ENCODE measurements around the gene TXLNG. TPM values are rescaled to one million over a fixed set of nuclear protein-coding genes. Genes with fewer than 3 reads are reported as not detected.

Gene TXLNG
- total and polyA plus RNA-seq, 2 of the 4 experiments (the other 2 are of a cell fraction), result 7.0 to 9.7 TPM

DNA sequence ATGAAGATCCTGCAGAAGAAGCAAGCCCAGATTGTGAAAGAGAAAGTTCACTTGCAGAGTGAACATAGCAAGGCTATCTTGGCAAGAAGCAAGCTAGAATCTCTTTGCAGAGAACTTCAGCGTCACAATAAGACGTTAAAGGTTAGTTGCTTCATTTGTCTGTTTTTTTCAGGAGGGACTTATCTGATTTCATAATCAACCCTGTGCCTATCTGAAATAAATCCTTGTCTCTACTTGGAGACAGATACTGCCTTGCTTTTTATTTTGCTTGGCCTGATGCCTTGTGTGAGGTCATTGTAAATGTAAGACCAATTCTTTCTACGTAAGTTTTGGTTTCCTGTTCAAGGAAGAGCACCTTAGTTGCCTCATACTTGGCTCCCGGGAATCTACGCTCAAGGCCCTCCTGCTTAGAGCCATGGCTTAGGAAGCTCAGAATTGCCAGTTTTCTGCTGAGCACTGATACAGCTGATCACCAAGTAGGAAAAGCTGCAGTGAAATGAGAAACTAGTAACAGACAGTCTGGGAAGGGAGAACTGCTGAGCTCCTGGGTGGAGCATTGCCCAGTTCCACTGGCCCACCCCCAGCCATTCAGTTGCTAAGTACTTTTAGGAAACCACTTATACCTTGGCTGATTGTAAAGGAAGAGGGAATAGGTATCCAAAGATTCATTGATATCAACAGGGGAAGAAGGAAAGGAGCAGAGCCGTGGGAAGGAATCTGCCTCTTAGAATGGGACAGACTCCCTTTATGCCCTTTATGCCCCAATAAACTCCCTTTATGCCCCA lies 42.0 kb downstream of the TXLNG start:
- intact Hi-C loops (cut with micrococcal nuclease) (loop anchor here (5.0 kb wide), 3 partner anchors 39 to 759 kb away; no protein-coding TSS in a partner anchor), dilution Hi-C loops (cut with HindIII; ENCODE audit: low sequenced_read_pairs, unreplicated experiment) (no loop called here), in situ Hi-C loops (cut with MboI; ENCODE audit: low sequenced_read_pairs) (loop anchor here (10.0 to 25.0 kb wide), 2 partner anchors 226 to 859 kb away; no protein-coding TSS in a partner anchor)
- peak overlapping the region; percentile 48; the same call in 1 of the 2 replicates for H2AK5ac ChIP-seq (ENCODE audit: low read depth, low read length)
- no peak overlapping the region for H2BK120ac ChIP-seq (ENCODE audit: low read depth, low read length)
- H3K9me3 ChIP-seq (ENCODE audit: control insufficient read depth, insufficient read depth, low read length), result no peaks in the 10 kb centered on the region
- peaks cover 12% of the 10 kb centered on the region for H3K4me1 ChIP-seq (ENCODE audit: control insufficient read depth, insufficient read depth, low read length)
- H3K79me1 ChIP-seq (ENCODE audit: low read depth in 1 of 2, low read length in 2 of 2), result 0 out of 4 replicates have a peak, but pooled peaks cover 0 to 3% of the 10 kb centered on the region in 2 experiments
- peak overlapping the region in 1 of 2 experiments; percentile 11; a peak in 1 of 4 replicates for H4K8ac ChIP-seq (ENCODE audit: low read depth in 2 of 2, low read length in 2 of 2)
- H2AK9ac ChIP-seq (replicated peaks; ENCODE audit: low read depth, low read length, poor library complexity), result peak overlapping the region; percentile 52
- H2AFZ ChIP-seq (replicated peaks; ENCODE audit: low read length, poor library complexity), result peak overlapping the region; percentile 33
- H3K27me3 ChIP-seq (ENCODE audit: control insufficient read depth, insufficient read depth, low read length), result no peaks in the 10 kb centered on the region; the same call in 1 of the 2 replicates
- H2BK20ac ChIP-seq (ENCODE audit: low read depth, low read length), result no peak overlapping the region; the same call in 1 of the 2 replicates
- no peak overlapping the region for H3K56ac ChIP-seq (ENCODE audit: extremely low read depth, insufficient read depth, low read length)
- TF ChIP-seq POLR2A (IDR thresholded peaks at IDR 0.05; ENCODE audit: low read depth, low read length) (no peak), CEBPB (IDR thresholded peaks at IDR 0.05; ENCODE audit: low read depth, low read length) (peak; percentile 84)
- peak overlapping the region; percentile 66; the same call in 1 of the 2 replicates for H3K27ac ChIP-seq (ENCODE audit: insufficient read depth, low read length)
- H3K4ac ChIP-seq (ENCODE audit: low read depth, low read length), result no peak overlapping the region
- H4K20me1 ChIP-seq (ENCODE audit: insufficient read depth, low read length), result no peaks in the 10 kb centered on the region
- 0 out of 2 replicates have a peak overlapping the region, but pooled peaks have one; percentile 15 for H3K14ac ChIP-seq (replicated peaks; ENCODE audit: low read depth, low read length)
- no peaks in the 10 kb centered on the region for H3K9me1 ChIP-seq (ENCODE audit: insufficient read depth, low read length)
- 80% methylated on average over 2 of the region's 6 CpGs; no CpG with 5 or more reads in 1 of the 2 experiments for WGBS, 2 experiments (ENCODE audit: extremely low coverage in 2 of 2, insufficient read length in 1 of 2)
- H3K18ac ChIP-seq (ENCODE audit: low read depth, low read length), result peak overlapping the region; percentile 52
- peak overlapping the region; percentile 38 for H3K4me2 ChIP-seq (ENCODE audit: low read depth, low read length)
- no peak overlapping the region for H2BK15ac ChIP-seq (ENCODE audit: low read depth, low read length)
- H4K91ac ChIP-seq (ENCODE audit: insufficient read depth, low read depth, low read length), result no peak overlapping the region; the same call in 1 of the 2 replicates
- no TSS peak for BruUV-seq (replicated peaks)
- DNase-seq, result peak; percentile 91
- no peak overlapping the region for H3K4me3 ChIP-seq (ENCODE audit: insufficient read depth, low read depth, low read length)
- CTCF ChIA-PET, result interaction anchor here (0.9 to 3.4 kb wide), 3 partner anchors 9 to 218 kb away, joined by 3 to 14 read pairs (median 3); no protein-coding TSS in a partner anchor
- peaks cover 8% of the 10 kb centered on the region for H3K36me3 ChIP-seq (ENCODE audit: control insufficient read depth, insufficient read depth, low read length)
- no peak overlapping the region; the same call in 1 of the 2 replicates for H4K5ac ChIP-seq (ENCODE audit: low read depth, low read length)
- ATAC-seq (ENCODE audit: low read depth), result peak; percentile 38
- H3K23ac ChIP-seq (ENCODE audit: low read depth, low read length), result no peak overlapping the region
- POLR2A ChIA-PET (ENCODE audit: unreplicated experiment), result no interaction called here
- H3K9ac ChIP-seq (ENCODE audit: low read depth, low read length), result no peak overlapping the region
- H2BK5ac ChIP-seq (ENCODE audit: low read depth, low read length, poor library complexity, severe bottlenecking), result peak overlapping the region; percentile 41

All from IMR-90 (cell line).